ENCODE data around the gene PRSS33. TPM values are rescaled to one million over a fixed set of nuclear protein-coding genes. Genes with fewer than 3 reads are reported as not detected.
A peak's percentile ranks its signal among the peaks of the same experiment; 100 is the strongest.

PRSS33 gene
- total RNA-seq, 1 donor from 2014 or later, result not detected

DNA sequence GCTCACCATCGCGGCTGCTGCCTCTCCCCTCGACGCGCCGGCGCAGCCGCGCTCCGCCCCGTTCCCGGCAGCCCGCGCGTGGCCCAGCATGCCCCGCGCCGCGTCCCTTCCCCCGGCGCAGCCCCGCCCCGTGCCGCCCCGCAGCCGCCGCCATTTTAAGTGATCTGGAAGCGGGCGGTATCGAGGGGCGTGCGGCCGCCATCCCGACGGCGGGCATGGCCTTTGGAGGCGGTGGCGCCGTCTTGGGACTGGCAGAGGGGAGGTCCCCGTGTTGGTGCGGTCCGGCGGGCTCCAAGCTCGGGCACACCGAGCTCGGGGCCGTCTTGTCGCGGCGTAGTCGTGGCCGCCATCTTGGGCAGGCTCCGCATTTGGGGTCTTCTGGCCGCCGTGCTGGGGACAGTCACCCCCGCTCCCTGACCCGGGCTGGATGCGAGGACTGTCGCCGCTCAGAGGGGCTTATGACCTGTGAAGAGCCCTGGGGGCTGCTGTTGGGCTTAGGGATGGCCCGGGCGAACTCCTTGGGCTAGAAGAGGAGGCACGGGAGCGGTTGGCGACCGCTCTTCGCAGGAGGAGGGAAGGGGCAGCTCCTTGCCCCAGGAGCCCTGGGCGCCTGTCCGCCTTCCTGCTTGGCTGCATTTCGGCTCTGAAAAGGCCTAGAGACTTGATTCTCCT lies 10.0 kb downstream of the PRSS33 start, which contains the start of gene ELOB:
Gene ELOB, minus strand, starts transcription at position 50 of the 672 bp plus-strand sequence. Its CDS starts 41 bp downstream, at position 9.
- TF ChIP-seq, protein P1, sequence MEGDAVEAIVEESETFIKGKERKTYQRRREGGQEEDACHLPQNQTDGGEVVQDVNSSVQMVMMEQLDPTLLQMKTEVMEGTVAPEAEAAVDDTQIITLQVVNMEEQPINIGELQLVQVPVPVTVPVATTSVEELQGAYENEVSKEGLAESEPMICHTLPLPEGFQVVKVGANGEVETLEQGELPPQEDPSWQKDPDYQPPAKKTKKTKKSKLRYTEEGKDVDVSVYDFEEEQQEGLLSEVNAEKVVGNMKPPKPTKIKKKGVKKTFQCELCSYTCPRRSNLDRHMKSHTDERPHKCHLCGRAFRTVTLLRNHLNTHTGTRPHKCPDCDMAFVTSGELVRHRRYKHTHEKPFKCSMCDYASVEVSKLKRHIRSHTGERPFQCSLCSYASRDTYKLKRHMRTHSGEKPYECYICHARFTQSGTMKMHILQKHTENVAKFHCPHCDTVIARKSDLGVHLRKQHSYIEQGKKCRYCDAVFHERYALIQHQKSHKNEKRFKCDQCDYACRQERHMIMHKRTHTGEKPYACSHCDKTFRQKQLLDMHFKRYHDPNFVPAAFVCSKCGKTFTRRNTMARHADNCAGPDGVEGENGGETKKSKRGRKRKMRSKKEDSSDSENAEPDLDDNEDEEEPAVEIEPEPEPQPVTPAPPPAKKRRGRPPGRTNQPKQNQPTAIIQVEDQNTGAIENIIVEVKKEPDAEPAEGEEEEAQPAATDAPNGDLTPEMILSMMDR (IDR thresholded peaks at IDR 0.05; ENCODE audit: borderline replicate concordance), result no peak
- Histone ChIP-seq H3K9me3 (replicated peaks) (no peaks in the 10 kb centered on the region), H3K27ac (replicated peaks) (peak within 1 kb of the TSS; percentile 100), H3K36me3 (peaks cover 28% of the 10 kb centered on the region), H3K4me1 (peaks cover 52% of the 10 kb centered on the region), H3K4me3 (peak within 1 kb of the TSS; percentile 100), H3K27me3 (ENCODE audit: low read depth) (no peaks in the 10 kb centered on the region)
- peak; percentile 90 for DNase-seq
- intact Hi-C loops (cut with micrococcal nuclease), result no loop called here

GRCh38 chr16:2776500-2777139 lies 10.7 kb downstream of the PRSS33 start:
- TF ChIP-seq, protein P1 (IDR thresholded peaks at IDR 0.05; ENCODE audit: borderline replicate concordance), result no peak
- H3K27ac ChIP-seq (replicated peaks), result peak overlapping the region; percentile 100
- no peaks in the 10 kb centered on the region for H3K9me3 ChIP-seq (replicated peaks)
- intact Hi-C loops (cut with micrococcal nuclease), result no loop called here
- DNase-seq, result no peak
- H3K27me3 ChIP-seq (ENCODE audit: low read depth), result no peaks in the 10 kb centered on the region
- H3K4me3 ChIP-seq, result peak overlapping the region; percentile 100
- H3K4me1 ChIP-seq, result peaks cover 54% of the 10 kb centered on the region
- H3K36me3 ChIP-seq, result peaks cover 36% of the 10 kb centered on the region

DNA sequence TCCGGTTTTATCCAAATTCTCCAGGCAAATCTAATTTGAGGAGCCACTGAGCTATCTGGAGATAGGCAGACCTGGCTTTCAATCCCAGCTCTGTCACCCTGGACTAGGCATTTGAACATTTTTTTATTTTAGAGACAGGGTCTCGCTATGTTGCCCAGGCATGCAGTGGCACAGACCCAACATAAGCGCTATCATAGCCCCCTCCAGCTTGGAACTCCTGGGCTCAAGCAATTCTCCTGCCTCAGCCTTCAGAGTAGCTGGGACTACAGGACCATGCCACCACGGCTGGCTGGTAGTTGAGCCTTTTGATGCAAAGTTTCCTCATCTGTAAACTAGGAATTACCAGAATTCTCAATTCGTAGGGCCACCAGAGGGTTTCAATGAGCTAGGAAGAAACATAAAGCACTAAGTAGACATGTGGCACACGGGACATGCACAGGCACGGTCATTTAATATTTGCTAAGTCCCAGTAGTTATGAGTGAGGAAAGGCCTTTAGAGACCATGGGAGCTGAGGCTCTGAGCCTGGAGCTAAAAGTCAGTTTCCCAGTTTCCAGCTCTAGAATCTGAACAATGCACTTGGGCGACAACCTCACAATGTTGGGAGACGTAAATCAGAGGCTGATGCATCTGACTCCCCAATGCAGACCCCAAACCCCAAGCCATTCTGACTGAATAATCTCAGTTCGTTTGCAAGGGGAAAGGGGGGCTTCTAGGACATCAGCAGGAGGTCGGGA lies 11.4 kb downstream of the PRSS33 start:
- no peaks in the 10 kb centered on the region for H3K27me3 ChIP-seq (ENCODE audit: low read depth)
- no peaks in the 10 kb centered on the region for H3K9me3 ChIP-seq (replicated peaks)
- intact Hi-C loops (cut with micrococcal nuclease), result no loop called here
- H3K27ac ChIP-seq (replicated peaks), result peak overlapping the region; percentile 100
- DNase-seq, result no peak
- peaks cover 43% of the 10 kb centered on the region for H3K36me3 ChIP-seq
- H3K4me3 ChIP-seq, result peak overlapping the region; percentile 100
- H3K4me1 ChIP-seq, result peaks cover 57% of the 10 kb centered on the region
- TF ChIP-seq, protein P1 (IDR thresholded peaks at IDR 0.05; ENCODE audit: borderline replicate concordance), result no peak

GRCh38 chr16:2775131-2775716 lies 12.1 kb downstream of the PRSS33 start:
- Histone ChIP-seq H3K27me3 (ENCODE audit: low read depth) (no peaks in the 10 kb centered on the region), H3K4me3 (peak overlapping the region; percentile 100), H3K9me3 (replicated peaks) (no peaks in the 10 kb centered on the region), H3K4me1 (peaks cover 64% of the 10 kb centered on the region), H3K36me3 (peaks cover 50% of the 10 kb centered on the region), H3K27ac (replicated peaks) (no peak overlapping the region)
- TF ChIP-seq, protein P1 (IDR thresholded peaks at IDR 0.05; ENCODE audit: borderline replicate concordance), result no peak
- intact Hi-C loops (cut with micrococcal nuclease), result no loop called here
- DNase-seq, result no peak

DNA sequence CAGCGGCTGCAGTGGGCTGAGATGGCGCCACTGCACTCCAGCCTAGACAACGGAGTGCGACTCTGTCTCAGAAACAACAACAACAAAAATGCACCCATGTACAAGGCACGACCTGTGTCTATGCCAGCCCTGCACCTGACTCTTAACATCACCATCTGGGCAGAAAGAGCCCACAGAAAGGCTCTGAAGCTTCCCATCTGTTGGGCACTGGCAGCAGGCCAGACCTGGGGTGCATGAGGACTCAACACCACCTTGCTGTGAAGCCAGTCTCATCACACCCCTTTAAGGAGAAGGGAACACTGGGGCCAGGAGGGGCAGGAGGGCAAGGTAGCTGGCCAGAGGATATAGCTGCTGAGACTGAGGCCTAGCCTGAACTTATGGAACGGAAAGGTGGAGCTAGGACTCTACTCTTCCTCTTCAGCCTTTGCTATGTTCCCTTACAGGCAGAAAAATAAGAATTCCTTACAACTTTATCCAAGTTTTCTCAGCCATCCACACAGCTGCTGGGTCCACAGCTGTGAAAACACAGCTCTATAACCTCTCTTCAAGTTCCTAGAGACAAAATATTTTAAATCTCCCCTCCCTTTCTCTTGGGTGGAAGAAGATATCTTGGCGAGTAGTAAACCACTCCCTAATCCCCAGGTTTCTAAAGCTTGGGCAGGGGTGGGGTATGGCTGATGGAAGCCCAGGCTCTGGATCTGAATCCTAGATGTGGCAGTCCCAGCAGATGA lies 13.0 kb downstream of the PRSS33 start:
- no peak overlapping the region for H3K27ac ChIP-seq (replicated peaks)
- intact Hi-C loops (cut with micrococcal nuclease), result no loop called here
- H3K27me3 ChIP-seq (ENCODE audit: low read depth), result no peaks in the 10 kb centered on the region
- DNase-seq, result no peak
- no peak overlapping the region for H3K4me3 ChIP-seq
- H3K9me3 ChIP-seq (replicated peaks), result no peaks in the 10 kb centered on the region
- peaks cover 72% of the 10 kb centered on the region for H3K4me1 ChIP-seq
- TF ChIP-seq, protein P1 (IDR thresholded peaks at IDR 0.05; ENCODE audit: borderline replicate concordance), result no peak
- peaks cover 59% of the 10 kb centered on the region for H3K36me3 ChIP-seq

Data from left ventricle myocardium inferior (tissue), 1 donor.